GM20000 (cell line): ENCODE measurements around the gene FCF1.

ENCODE experiments used
- DNase-seq: peaks from one replicate; pipeline ENCODE4 v3.0.0; 2012; ENCODE audit warnings: low spot score
- CTCF ChIP-seq: IDR thresholded peaks from 2 replicates; pipeline ENCODE4 v1.5.1; 2012; ENCODE audit warnings: mild to moderate bottlenecking, control low read depth; ENCODE audit errors: extremely low read depth, missing control alignments

Gene FCF1

GRCh38 chr14:74685056-74685455 is 27.9 kb upstream of the FCF1 start:
- DNase-seq: no peak

GRCh38 chr14:74685921-74686678 is 26.8 kb upstream of the FCF1 start:
- no peak for TF ChIP-seq CTCF
- DNase-seq: no peak

More at GRCh38 chr14:74685056-74685455, 27.9 kb upstream of the FCF1 start:
- TF ChIP-seq CTCF: no peak

- no peak for TF ChIP-seq CTCF
- no peak for DNase-seq
Measured at GRCh38 chr14:74691456-74691855, 21.5 kb upstream of the FCF1 start.

- DNase-seq: no peak
- TF ChIP-seq CTCF: no peak
Measured at GRCh38 chr14:74693191-74693590, 19.8 kb upstream of the FCF1 start.

GRCh38 chr14:74695406-74695805 is 17.5 kb upstream of the FCF1 start:
- TF ChIP-seq CTCF: no peak
- no peak for DNase-seq

GRCh38 chr14:74697011-74697410 is 15.9 kb upstream of the FCF1 start:
- TF ChIP-seq CTCF: no peak
- DNase-seq: no peak

GRCh38 chr14:74697543-74697942 is 15.4 kb upstream of the FCF1 start:
- no peak for TF ChIP-seq CTCF

More at GRCh38 chr14:74697543-74697942, 15.4 kb upstream of the FCF1 start:
- no peak for DNase-seq
